GM19467 (cell line): ENCODE measurements around the gene FSHB.
"Not testable (repeated sequence)": the region's sequence is repeated elsewhere in the genome, so short reads cannot be mapped to it uniquely, and the experiment has no call there.

Experiments used
- ATAC-seq: cut with Tn5 transposase; IDR thresholded peaks from one replicate; pipeline ENCODE4 v1.9.1; 2021; ENCODE audit warnings: mild to moderate bottlenecking, moderate library complexity; ENCODE audit not compliant: unreplicated experiment

Gene FSHB

GRCh38 chr11:30230714-30231113 lies at the start of gene FSHB:
Gene FSHB (plus strand): TSS chr11:30231014. CDS start chr11:30231903, 889 bp downstream.
- ATAC-seq = no peak

GRCh38 chr11:30186748-30187147 lies 44.1 kb upstream of the FSHB start:
- no peak for ATAC-seq

- no peak for ATAC-seq
Measured at GRCh38 chr11:30192620-30193019, 38.2 kb upstream of the FSHB start.

DNA sequence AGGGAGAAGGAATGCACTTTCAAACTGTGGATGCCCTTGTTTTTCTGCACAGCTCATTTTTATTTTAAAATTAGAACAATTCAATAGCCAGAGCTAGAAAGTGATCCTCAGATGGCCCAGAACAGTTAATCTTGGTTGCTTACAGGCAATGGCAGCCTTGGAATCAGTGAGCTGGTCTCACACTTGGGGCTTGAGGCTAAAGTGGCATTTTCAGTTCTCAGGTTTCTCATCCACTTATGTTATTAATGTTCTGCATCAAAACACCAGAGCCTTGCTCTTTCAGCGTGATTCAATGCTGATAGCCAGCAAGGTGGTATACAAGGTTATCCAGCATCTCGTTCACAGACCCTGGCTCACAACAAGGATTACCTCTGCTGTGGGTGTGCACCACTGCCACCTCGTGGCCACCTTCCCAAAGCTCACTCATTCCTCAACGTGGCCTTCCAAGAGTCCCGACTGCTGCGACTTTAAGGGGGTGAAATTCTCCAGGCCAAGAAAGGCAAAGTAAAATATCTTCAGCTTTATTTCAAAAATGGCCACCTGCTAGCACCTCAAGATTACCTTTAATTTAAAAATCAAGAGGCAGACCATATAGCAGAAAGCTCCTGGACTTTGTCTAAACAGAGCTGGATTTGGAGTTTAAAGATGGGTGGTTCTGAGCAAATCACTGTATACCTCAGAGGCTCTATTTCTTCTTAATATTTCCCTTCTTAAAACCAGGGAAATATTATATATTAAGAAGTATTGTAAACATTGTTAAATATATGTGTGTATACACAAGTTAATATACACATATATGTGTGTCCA lies 34.2 kb upstream of the FSHB start:
- ATAC-seq = peak; percentile 97

DNA sequence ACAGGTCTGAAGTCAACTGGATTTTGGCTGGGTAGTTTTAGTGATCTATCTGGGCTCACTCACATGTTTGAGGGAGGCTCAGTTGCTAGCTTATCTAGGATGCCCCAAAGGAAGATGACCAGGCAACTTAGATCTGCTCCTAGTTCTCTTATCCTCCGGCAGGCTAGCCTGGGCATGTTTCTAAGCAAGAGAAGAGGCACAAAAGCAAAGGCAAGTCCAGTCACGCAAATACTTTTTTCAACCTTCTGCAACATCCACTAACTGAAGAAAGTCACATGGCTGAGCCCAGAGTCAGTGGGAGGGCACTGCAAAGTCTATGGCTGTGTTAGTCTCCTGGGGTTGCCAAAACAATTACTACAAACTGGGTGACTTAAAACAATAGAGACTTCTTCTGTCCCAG lies 32.9 kb upstream of the FSHB start:
- no peak for ATAC-seq

- ATAC-seq = not testable (repeated sequence)
Measured at GRCh38 chr11:30202989-30203388, 27.8 kb upstream of the FSHB start.

DNA sequence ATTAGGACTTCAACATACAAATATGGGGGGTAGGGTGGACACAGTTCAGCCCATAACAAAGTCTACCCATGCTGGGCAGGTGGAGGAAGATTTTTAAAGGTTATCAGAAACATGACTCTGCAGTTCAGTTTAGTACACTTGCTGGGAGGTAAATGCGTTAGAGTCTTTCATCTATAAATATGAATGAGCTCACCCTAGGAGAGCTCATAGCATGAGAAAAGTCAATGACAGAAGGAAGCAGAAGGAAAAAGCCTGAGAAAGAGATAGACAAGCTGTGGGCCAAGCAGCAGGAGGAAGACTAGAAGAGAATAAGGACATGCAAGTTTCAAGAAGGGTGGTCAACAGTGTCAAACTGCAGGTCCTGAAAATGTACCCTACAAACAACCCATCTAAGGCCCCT lies 27.0 kb upstream of the FSHB start:
- no peak for ATAC-seq

GRCh38 chr11:30206249-30206996 lies 24.4 kb upstream of the FSHB start:
- peak; percentile 83 for ATAC-seq

DNA sequence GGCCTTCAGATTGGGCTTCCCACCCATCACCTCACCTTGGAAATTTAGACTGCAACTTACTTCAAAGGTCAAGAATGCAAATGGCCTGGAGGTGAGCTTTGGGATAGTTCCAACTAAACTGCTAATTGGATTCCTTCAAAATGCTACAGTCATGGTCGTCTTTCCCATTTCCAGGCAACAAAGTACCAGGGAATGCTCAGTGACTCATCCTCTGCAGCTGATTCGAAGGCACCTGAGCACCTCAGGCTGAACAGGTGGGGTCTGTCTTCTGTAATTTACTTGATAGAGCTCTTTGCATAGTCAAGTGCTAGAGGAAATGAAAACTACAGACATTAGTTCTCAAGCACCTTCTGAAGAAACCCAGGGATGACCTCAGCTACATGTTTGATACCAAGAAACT lies 20.5 kb upstream of the FSHB start:
- no peak for ATAC-seq

DNA sequence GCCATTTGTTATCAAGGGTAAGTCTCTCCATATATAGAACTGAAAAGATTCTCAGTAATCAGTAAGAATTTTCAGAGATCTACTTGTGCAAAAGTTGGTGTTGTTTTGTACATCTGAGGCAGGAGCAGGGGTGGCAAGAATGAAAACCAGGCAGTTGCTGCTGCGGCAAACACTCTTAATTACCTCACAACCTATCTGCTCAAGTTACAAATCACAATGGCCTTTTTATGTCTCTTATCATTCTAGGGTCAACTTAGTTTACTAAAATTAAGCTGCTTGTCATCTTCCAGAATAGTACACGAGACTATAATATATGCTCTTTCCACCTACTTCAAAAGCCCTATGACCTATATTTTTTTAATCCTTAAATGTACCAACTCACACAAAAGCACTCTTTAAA lies 14.3 kb upstream of the FSHB start:
- no peak for ATAC-seq

DNA sequence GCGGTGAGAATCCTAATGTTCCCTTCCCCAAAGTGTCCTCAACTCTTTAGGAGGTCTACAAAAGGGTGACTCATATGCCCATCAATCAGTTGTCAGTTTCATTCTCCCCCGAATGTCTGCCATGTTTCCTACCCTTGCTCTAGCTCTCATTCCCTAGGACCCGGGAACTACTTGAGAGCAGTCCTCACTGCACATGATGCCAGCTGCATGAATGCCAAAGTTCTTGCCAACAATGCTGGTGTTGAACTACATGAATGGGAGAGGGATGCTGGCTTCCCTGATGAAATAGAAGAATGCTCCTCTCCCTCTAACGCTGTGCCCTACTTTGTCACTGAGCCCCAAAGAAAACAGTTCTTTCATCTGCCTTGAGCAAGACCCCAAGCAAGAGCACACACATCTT lies 12.5 kb upstream of the FSHB start:
- ATAC-seq = no peak

DNA sequence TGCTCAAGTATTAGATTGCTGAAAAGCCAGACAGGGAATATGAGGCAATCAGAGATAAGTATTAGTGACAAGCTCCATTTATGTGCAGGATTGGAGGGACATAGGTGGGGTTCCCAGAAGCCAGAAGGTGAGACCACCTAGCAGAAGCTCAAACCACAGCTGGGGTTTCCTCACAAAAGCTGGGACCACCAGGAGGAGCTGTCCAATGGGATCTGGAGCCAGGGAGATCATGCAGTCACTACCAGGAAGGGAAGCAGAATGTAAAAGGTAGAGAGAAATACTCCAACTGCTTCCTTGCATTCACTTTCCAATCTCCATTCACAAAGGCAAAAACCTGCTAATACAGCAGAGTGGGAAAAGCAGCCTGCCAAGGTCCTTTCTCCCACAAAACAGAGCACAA lies 5.2 kb upstream of the FSHB start:
- ATAC-seq = no peak

- no peak for ATAC-seq
Measured at GRCh38 chr11:30228323-30228884, 2.4 kb upstream of the FSHB start.

DNA sequence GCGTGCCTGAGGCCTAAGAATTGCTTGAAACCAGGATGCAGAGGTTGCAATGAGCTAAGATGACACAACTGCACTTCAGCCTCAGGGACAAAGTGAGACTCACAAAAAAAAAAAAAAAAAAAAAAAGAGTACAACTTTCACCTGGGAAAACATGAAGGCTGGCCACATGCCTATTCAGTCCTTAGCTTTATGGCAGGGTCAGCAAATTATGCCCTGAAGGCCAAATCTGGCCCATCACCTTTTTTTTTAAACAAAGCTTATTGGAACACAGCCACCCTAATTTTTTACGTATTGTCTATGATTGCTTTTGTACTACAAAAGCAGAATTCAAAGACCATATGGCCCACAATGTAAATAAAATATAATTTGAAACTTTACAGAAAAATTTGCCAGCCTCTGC lies 8.2 kb downstream of the FSHB start:
- no peak for ATAC-seq

DNA sequence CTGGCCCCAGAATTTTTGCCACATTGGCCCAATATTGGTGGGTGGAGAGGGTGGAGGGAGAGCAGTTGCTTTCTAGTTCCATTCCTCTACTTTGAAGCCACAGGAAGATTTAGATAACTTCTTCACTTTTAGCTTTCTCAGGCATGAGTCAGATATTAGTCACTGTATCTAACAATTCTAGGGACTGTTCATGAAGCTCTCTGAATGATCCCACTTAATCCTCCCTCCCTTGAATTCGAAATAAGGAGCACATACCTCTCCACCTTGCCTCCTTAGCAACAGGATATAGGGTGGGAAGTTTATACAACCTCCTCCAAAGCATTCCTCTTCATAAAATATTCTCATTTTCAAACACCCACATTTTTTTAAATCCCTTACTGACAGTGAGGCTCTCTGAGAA lies 13.5 kb downstream of the FSHB start:
- ATAC-seq = no peak

GRCh38 chr11:30245621-30246020 lies 14.8 kb downstream of the FSHB start:
- no peak for ATAC-seq

GRCh38 chr11:30254307-30255298 lies 23.8 kb downstream of the FSHB start:
- ATAC-seq = no peak

DNA sequence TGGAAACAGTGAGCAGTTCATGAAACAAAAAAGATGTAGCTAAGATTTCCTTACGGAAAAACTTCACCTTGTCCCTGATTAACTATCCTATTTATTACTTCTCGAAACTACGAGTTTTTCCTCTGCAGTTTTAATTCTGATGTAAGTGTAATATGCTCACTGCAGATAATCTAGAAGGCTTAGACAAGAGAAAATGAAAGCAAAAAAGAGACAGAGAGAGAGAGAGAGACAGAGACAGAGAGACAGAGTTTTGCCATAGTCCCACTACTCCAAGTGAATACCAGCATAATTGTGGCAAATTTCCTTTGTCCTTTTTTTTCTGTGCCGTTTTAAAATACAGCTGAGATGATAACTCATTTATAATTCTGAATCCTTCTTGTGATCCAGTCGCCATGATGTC lies 24.8 kb downstream of the FSHB start:
- ATAC-seq = no peak

DNA sequence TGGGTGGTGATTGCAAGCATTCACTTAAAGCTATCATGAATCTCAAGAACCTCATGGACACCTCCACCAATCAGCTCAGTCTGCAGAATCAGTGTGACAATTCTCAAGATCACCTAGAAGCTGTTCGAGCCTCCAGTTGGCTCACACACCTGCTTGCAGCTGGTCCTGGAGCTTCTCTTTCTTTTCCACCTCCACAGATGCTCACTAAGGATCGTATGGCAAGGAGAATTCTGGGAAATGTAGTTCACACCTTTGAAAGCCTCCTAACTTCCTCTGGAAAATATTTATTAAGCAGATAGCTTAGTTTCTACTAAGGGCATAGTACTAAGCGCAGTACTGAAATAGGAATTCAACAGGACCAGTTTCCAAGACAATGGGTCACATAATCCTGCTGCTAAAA lies 26.2 kb downstream of the FSHB start:
- ATAC-seq = no peak

GRCh38 chr11:30258679-30259078 lies 27.9 kb downstream of the FSHB start:
- ATAC-seq = no peak

GRCh38 chr11:30260813-30261212 lies 30.0 kb downstream of the FSHB start:
- ATAC-seq = peak; percentile 98
